Measurements from ENCODE around the gene DTNB. TPM values are rescaled to one million over a fixed set of nuclear protein-coding genes. Genes with fewer than 3 reads are reported as not detected.
"Not testable (repeated sequence)": the region's sequence is repeated elsewhere in the genome, so short reads cannot be mapped to it uniquely, and the experiment has no call there.

DTNB gene
- polyA plus RNA-seq, 1 of the 3 experiments (the other 2 are of a cell fraction), result 15.3 TPM

DNA sequence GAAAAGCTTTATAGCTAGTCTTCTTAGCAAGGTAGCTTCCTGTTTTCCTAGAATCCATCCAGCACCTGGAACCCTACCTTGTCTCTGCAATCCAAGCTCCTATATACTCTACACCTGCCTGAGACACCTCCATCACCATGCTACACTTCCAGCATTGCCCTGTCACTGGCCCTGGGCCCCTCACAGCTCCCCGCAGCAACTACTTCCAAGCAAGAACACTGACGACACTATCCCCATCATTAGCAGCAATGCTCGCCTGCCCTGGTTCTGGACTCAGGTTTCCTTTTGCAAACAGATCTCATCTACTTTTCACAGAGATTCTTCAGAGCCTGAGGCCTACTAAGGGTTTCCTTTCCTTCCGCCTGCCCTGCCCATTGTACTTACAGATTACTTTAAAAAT lies 121.1 kb downstream of the DTNB start (continued):
- TF ChIP-seq, protein P1, sequence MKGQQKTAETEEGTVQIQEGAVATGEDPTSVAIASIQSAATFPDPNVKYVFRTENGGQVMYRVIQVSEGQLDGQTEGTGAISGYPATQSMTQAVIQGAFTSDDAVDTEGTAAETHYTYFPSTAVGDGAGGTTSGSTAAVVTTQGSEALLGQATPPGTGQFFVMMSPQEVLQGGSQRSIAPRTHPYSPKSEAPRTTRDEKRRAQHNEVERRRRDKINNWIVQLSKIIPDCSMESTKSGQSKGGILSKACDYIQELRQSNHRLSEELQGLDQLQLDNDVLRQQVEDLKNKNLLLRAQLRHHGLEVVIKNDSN (IDR thresholded peaks at IDR 0.05; ENCODE audit: borderline replicate concordance, low read depth), result no peak
- TF ChIP-seq MXI1 (IDR thresholded peaks at IDR 0.05; ENCODE audit: low read depth, low read length) (no peak), FOXJ3 (CRISPR knock-in tag; IDR thresholded peaks at IDR 0.05) (no peak)

GRCh38 chr2:25551316-25551715 lies 122.1 kb downstream of the DTNB start:
- Histone ChIP-seq H3K4me1 (ENCODE audit: control insufficient read depth in 1 of 2, insufficient read depth in 2 of 2, low read depth in 1 of 2, low read length in 1 of 2) (peaks cover 7 to 16% of the 10 kb centered on the region in 2 experiments), H3K36me3 (replicated peaks in 1 of 2; ENCODE audit: control insufficient read depth in 1 of 2, insufficient read depth in 2 of 2, low read length in 1 of 2) (no peaks in the 10 kb centered on the region), H3K27me3 (ENCODE audit: insufficient read depth) (no peaks in the 10 kb centered on the region), H3K9me3 (no peaks in the 10 kb centered on the region), H3K4me3 (ENCODE audit: low read depth in 2 of 2, low read length in 1 of 2) (no peak overlapping the region), H3F3A (replicated peaks; ENCODE audit: insufficient read depth) (peaks cover 3% of the 10 kb centered on the region), H3K9me2 (no peaks in the 10 kb centered on the region), H3K79me2 (ENCODE audit: insufficient read depth) (no peaks in the 10 kb centered on the region), H3K4me2 (no peak overlapping the region), H3K9ac (no peak overlapping the region), H4K20me1 (ENCODE audit: insufficient read depth) (no peaks in the 10 kb centered on the region), H2AFZ (ENCODE audit: low read depth) (no peak overlapping the region), H3K27ac (ENCODE audit: low read depth in 2 of 2, low read length in 1 of 2) (no peak overlapping the region)
- 100% methylated on average over 2 of the region's 2 CpGs for WGBS (ENCODE audit: low lambda C conversion rate)
- no peak for DNase-seq
- TF ChIP-seq RFX5 (IDR thresholded peaks at IDR 0.05; ENCODE audit: low read length), result no peak
- no peak for TF ChIP-seq FOSL2 (IDR thresholded peaks at IDR 0.05; ENCODE audit: borderline replicate concordance, low read depth)
- no peak for TF ChIP-seq RCOR1 (IDR thresholded peaks at IDR 0.05; ENCODE audit: low read length)
- no peak for TF ChIP-seq SMC3 (IDR thresholded peaks at IDR 0.05; ENCODE audit: low read depth, low read length)
- no peak for TF ChIP-seq TAF1 (IDR thresholded peaks at IDR 0.05; ENCODE audit: borderline replicate concordance, low read depth, low read length)
- TF ChIP-seq, protein P1 (IDR thresholded peaks at IDR 0.05; ENCODE audit: borderline replicate concordance, low read depth), result no peak
- no peak for TF ChIP-seq NRF1 (IDR thresholded peaks at IDR 0.05; ENCODE audit: low read depth, low read length)
- no peak for TF ChIP-seq FOXJ3 (CRISPR knock-in tag; IDR thresholded peaks at IDR 0.05)
- TF ChIP-seq MEF2A (IDR thresholded peaks at IDR 0.05; ENCODE audit: borderline replicate concordance, low read depth), result no peak
- no peak for TF ChIP-seq USF2 (IDR thresholded peaks at IDR 0.05; ENCODE audit: borderline replicate concordance, low read depth, low read length)
- no peak for TF ChIP-seq RXRA (IDR thresholded peaks at IDR 0.05; ENCODE audit: borderline replicate concordance, low read depth)
- no peak for TF ChIP-seq GATA2 (CRISPR knock-in tag; IDR thresholded peaks at IDR 0.05)
- TF ChIP-seq MXI1 (IDR thresholded peaks at IDR 0.05; ENCODE audit: low read depth, low read length), result no peak
- no peak for TF ChIP-seq FOXM1 (IDR thresholded peaks at IDR 0.05; ENCODE audit: low read depth)
- no peak for TF ChIP-seq MAX (IDR thresholded peaks at IDR 0.05; ENCODE audit: low read depth)
- no peak for TF ChIP-seq JUND (IDR thresholded peaks at IDR 0.05)
- no peak for TF ChIP-seq TEAD4 (IDR thresholded peaks at IDR 0.05; ENCODE audit: borderline replicate concordance, insufficient read depth)
- TF ChIP-seq NFIC (IDR thresholded peaks at IDR 0.05; ENCODE audit: borderline replicate concordance), result no peak
- POLR2A ChIA-PET, result no interaction called here
- CTCF ChIA-PET, result interaction anchor here (1.4 kb wide), 1 partner anchor 15 kb away, joined by 6 read pairs; no protein-coding TSS in a partner anchor

DNA sequence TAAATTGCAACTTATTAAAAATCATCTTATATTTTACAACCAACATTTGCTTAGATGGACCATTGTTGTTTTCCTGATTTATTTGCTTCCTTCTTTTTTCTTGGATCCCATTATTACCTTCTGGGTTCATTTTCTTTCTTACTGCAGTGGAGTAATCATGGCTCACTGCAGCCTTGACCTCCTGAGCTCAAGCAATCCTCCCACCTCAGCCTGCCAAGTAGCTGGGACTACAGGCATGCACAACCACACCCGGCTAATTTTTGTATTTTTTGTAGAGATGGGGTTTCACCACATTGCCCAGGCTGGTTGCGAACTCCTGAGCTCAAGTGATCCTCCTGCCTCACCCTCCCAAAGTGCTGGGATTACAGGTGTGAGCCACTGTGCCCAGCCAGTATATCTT lies 123.8 kb downstream of the DTNB start:
- H3K4me2 ChIP-seq; H3K4me3 ChIP-seq (ENCODE audit: low read depth in 2 of 2, low read length in 1 of 2); H3K9me3 ChIP-seq; H3K9ac ChIP-seq; DNase-seq; H3K27ac ChIP-seq (ENCODE audit: low read depth in 2 of 2, low read length in 1 of 2); H3K9me2 ChIP-seq; POLR2A ChIA-PET; H2AFZ ChIP-seq (ENCODE audit: low read depth); H3K79me2 ChIP-seq (ENCODE audit: insufficient read depth); H3K27me3 ChIP-seq (ENCODE audit: insufficient read depth); H3K36me3 ChIP-seq (replicated peaks in 1 of 2; ENCODE audit: control insufficient read depth in 1 of 2, insufficient read depth in 2 of 2, low read length in 1 of 2); H4K20me1 ChIP-seq (ENCODE audit: insufficient read depth); H3F3A ChIP-seq (replicated peaks; ENCODE audit: insufficient read depth): not testable (repeated sequence)
- H3K4me1 ChIP-seq (ENCODE audit: control insufficient read depth in 1 of 2, insufficient read depth in 2 of 2, low read depth in 1 of 2, low read length in 1 of 2), result peaks cover 7 to 16% of the 10 kb centered on the region in 2 experiments
- WGBS (ENCODE audit: low lambda C conversion rate), result 97% methylated on average over 2 of the region's 2 CpGs
- CTCF ChIA-PET, result interaction anchor here (0.9 kb wide), 1 partner anchor 9 kb away, joined by 4 read pairs; no protein-coding TSS in a partner anchor

Data from SK-N-SH (cell line).